B cell (primary cell): Measurements from ENCODE around the gene SLC7A5. TPM values are rescaled to one million over a fixed set of nuclear protein-coding genes. Genes with fewer than 3 reads are reported as not detected.

Experiments used
- ATAC-seq: fragments of 200-7000 bp; cut with Tn5 transposase; one replicate; pipeline ENCODE4 v1.10.0; 2021; ENCODE audit warnings: low read depth, mild to moderate bottlenecking, moderate number of reproducible peaks, moderate library complexity
- CTCF ChIA-PET: fragments of 350-600 bp; sonication (Branson Sonifier 250); formaldehyde crosslinking; loops from one replicate; lab custom pipeline; 2021; ENCODE audit warnings: antibody characterized with exemption, inconsistent platforms; lab: Charles Lee
- POLR2A ChIA-PET: fragments of 350-600 bp; sonication (Branson Sonifier 250); formaldehyde crosslinking; loops from one replicate; lab custom pipeline; 2021; ENCODE audit warnings: antibody characterized with exemption; lab: Charles Lee
- DNase-seq: peaks from one replicate; pipeline ENCODE4 v3.0.0; 2013
- H2AFZ ChIP-seq: 2 replicates; pipeline ENCODE4 v1.6.1; 2012; ENCODE audit warnings: mild to moderate bottlenecking, low read depth, low read length; ENCODE audit not compliant: insufficient read depth, poor library complexity, severe bottlenecking
- H3K27ac ChIP-seq, 2 donors: 1 replicate in 1 of 2; 2 replicates in 1 of 2; pipeline ENCODE4 v1.5.1; 2012 to 2013; ENCODE audit warnings: low read length in 2 of 2, mild to moderate bottlenecking in 2 of 2, moderate library complexity in 1 of 2
- H3K27me3 ChIP-seq, 4 experiments: fragments of 200-600 bp in 1 of 4; sonication (generic) in 1 of 4; replicated peaks in 1 of 4; 1 replicate in 2 of 4; 2 replicates in 2 of 4; pipeline versions ENCODE4 v1.6.1 to v1.7.0; 2013 to 2016; ENCODE audit warnings: low read length in 3 of 4, mild to moderate bottlenecking in 2 of 4, mixed read lengths in 1 of 4, moderate library complexity in 1 of 4; ENCODE audit not compliant: insufficient read depth in 4 of 4, control insufficient read depth in 3 of 4; ENCODE audit errors: control extremely low read depth in 1 of 4
- H3K36me3 ChIP-seq, 2 experiments: replicated peaks in 1 of 2; 1 replicate in 1 of 2; 2 replicates in 1 of 2; pipeline versions ENCODE4 v1.6.1 to v1.7.1; 2013; ENCODE audit warnings: low read length in 1 of 2; ENCODE audit not compliant: insufficient read depth in 2 of 2, control insufficient read depth in 1 of 2; ENCODE audit errors: control extremely low read depth in 1 of 2, extremely low read depth in 1 of 2
- H3K4me1 ChIP-seq, 2 donors: fragments of 200-600 bp in 1 of 2; sonication (generic) in 1 of 2; 1 replicate in 1 of 2; 2 replicates in 1 of 2; pipeline versions ENCODE4 v1.5.1 to v1.6.1; 2013 to 2017; ENCODE audit warnings: low read length in 2 of 2; ENCODE audit not compliant: control insufficient read depth in 2 of 2, insufficient read depth in 2 of 2
- H3K4me2 ChIP-seq: replicated peaks from 2 replicates; pipeline ENCODE3; 2012; ENCODE audit warnings: mild to moderate bottlenecking, low read depth, low read length; ENCODE audit not compliant: poor library complexity, severe bottlenecking
- H3K4me3 ChIP-seq, 5 experiments: fragments of 200-600 bp in 1 of 5; sonication (generic) in 1 of 5; 1 replicate in 3 of 5; 2 replicates in 2 of 5; pipeline versions ENCODE4 v1.5.1 to v1.7.0; 2011 to 2016; ENCODE audit warnings: low read length in 4 of 5, mild to moderate bottlenecking in 4 of 5, low read depth in 2 of 5, control low read depth in 1 of 5, moderate library complexity in 1 of 5; ENCODE audit not compliant: insufficient read depth in 1 of 5; ENCODE audit errors: control extremely low read depth in 1 of 5, extremely low read depth in 1 of 5
- H3K79me2 ChIP-seq: fragments of 200-600 bp; sonication (generic); one replicate; pipeline ENCODE4 v1.6.0; 2016; ENCODE audit warnings: low read length; ENCODE audit not compliant: control insufficient read depth, insufficient read depth
- H3K9ac ChIP-seq: fragments of 200-600 bp; sonication (generic); 2 replicates; pipeline ENCODE4 v1.6.1; 2017; ENCODE audit warnings: mild to moderate bottlenecking, low read length, moderate library complexity
- H3K9me3 ChIP-seq, 3 donors: one replicate each; pipeline versions ENCODE4 v1.6.1 to v1.7.1; 2013; ENCODE audit warnings: low read length in 2 of 3; ENCODE audit not compliant: control insufficient read depth in 2 of 3, insufficient read depth in 1 of 3; ENCODE audit errors: control extremely low read depth in 1 of 3
- H4K20me1 ChIP-seq: 2 replicates; pipeline ENCODE4 v1.6.0; 2012; ENCODE audit warnings: mild to moderate bottlenecking, low read length; ENCODE audit not compliant: insufficient read depth, control insufficient read depth, poor library complexity, severe bottlenecking
- H3K27ac Mint-ChIP-seq: one replicate; pipeline ENCODE4 v1.8.0; 2021; ENCODE audit warnings: mixed read lengths
- H3K27me3 Mint-ChIP-seq: one replicate; pipeline ENCODE4 v1.8.0; 2021; ENCODE audit warnings: mixed read lengths
- H3K4me1 Mint-ChIP-seq: one replicate; pipeline ENCODE4 v1.8.0; 2021; ENCODE audit warnings: mixed read lengths
- H3K4me3 Mint-ChIP-seq: one replicate; pipeline ENCODE4 v1.8.0; 2021; ENCODE audit warnings: mixed read lengths
- H3K9me3 Mint-ChIP-seq: one replicate; pipeline ENCODE4 v1.8.0; 2022; ENCODE audit warnings: mixed read lengths; ENCODE audit not compliant: insufficient read depth
- CTCF ChIP-seq: fragments of 200-600 bp; IDR thresholded peaks from one replicate; pipeline ENCODE4 v1.8.0; 2022; ENCODE audit warnings: antibody characterized with exemption, mild to moderate bottlenecking
- EZH2 ChIP-seq: IDR thresholded peaks from 2 replicates; pipeline ENCODE4 v1.6.1; 2012; ENCODE audit warnings: borderline replicate concordance, low read depth, mild to moderate bottlenecking, moderate library complexity, low read length; ENCODE audit not compliant: insufficient read depth, poor library complexity, severe bottlenecking
- WGBS: methylation state at CpG from one replicate; pipeline ENCODE4 v1.1.5; 2013; ENCODE audit warnings: missing lambda C conversion rate; ENCODE audit not compliant: insufficient coverage; 5-methylcytosine and 5-hydroxymethylcytosine counted together
- intact Hi-C: fragments of 100-400 bp; cut with micrococcal nuclease; formaldehyde crosslinking; loops from one replicate; pipeline ENCODE4 v1.10.0; 2022
- polyA plus RNA-seq: library from polyadenylated mRNA; depleted of rRNA; stranded (reverse); fragments of >200 nt; gene quantifications from 2 replicates; pipeline ENCODE4 v1.2.3, GENCODE V29; 2012
- total RNA-seq, 2 donors: library from RNA; stranded (reverse); fragments of 120-200 nt in 1 of 2; gene quantifications; 1 replicate in 1 of 2; 2 replicates in 1 of 2; pipeline versions ENCODE4 v1.2.3 to v1.2.4, GENCODE V29; 2013 to 2022

SLC7A5 gene
- total and polyA plus RNA-seq, 2 donors (not counting 1 experiment from before 2014, with no cell fraction given): 2.5 to 20.9 TPM

DNA sequence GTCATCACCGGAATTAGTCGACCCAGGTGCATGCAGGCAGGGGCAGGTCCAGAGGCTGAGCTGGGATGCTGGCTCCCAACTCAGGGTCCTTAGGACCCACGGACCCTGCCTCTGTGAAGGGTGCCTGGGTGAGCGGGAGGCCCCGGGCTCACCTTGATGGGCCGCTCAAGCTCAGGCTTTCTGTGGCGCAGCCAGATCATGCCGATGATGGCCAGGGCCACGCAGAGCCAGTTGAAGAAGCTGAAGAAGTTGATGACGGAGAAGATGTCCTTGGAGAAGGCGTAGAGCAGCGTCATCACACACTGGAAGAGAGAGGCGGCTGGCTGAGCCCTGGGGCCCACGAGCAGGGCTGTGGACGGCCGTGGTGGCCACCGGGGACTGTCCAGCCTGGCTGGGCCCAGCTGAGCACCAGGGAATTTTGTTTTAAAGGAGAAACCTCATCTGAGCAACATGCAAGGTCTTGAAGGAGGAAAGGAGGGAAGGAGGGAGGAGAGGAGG is 32.9 kb downstream of the SLC7A5 start:
- Histone ChIP-seq H3K4me2 (no peak overlapping the region), H3K27me3 (no peaks in the 10 kb centered on the region), H3K4me3 (no peak overlapping the region), H3K9ac (no peak overlapping the region), H3K4me1 (peaks cover 3 to 21% of the 10 kb centered on the region in 2 donors), H4K20me1 (no peaks in the 10 kb centered on the region), H3K9me3 (no peaks in the 10 kb centered on the region), H3K36me3 (peaks cover 0 to 20% of the 10 kb centered on the region in 2 experiments), H3K79me2 (peaks cover under 1% of the 10 kb centered on the region), H3K27ac (no peak overlapping the region), H2AFZ (no peak overlapping the region)
- CTCF ChIA-PET: interaction anchor here (1.0 to 2.2 kb wide), 4 partner anchors 9 to 58 kb away, joined by 3 to 12 read pairs (median 4); no protein-coding TSS in a partner anchor
- Mint-ChIP-seq H3K27ac (no peak overlapping the region), H3K4me3 (no peak overlapping the region), H3K4me1 (peaks cover 9% of the 10 kb centered on the region), H3K27me3 (no peaks in the 10 kb centered on the region), H3K9me3 (no peaks in the 10 kb centered on the region)
- 97% methylated on average over 17 of the region's 17 CpGs for WGBS
- POLR2A ChIA-PET: interaction anchor here (0.6 kb wide), 1 partner anchor 59 kb away, joined by 7 read pairs; no protein-coding TSS in a partner anchor
- ATAC-seq (no peak), DNase-seq (no peak)
- no peak for TF ChIP-seq CTCF
- TF ChIP-seq EZH2: no peak
- intact Hi-C loops: no loop called here

DNA sequence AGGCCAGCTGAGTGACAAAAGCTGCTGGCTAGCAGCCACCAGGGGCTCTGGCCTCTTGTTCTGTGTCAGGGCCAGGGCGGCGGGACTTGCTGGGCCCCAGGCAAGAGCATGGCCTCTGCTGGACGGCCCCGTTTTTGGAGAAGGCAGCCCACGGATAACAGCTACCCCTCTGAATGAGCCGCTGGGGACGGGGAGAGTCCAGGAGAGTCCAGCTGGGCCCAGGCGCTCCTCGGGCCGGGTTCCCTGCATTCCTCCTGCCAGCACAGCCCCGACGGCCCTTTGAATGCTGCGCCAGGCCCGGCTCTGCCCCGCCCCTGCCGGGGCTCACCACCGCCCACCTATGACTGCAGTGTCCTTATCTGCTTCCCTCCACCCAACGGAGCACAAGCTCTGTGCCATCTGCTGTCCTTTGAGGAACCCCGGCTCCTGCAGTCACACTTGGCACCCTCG is 33.4 kb downstream of the SLC7A5 start:
- WGBS: 98% methylated on average over 20 of the region's 20 CpGs
- H3K4me3 ChIP-seq: no peak overlapping the region
- H3K27me3 ChIP-seq: no peaks in the 10 kb centered on the region
- H3K36me3 ChIP-seq: peaks cover 0 to 20% of the 10 kb centered on the region in 2 experiments
- ATAC-seq (no peak), DNase-seq (no peak)
- H3K4me1 ChIP-seq: peaks cover 3 to 21% of the 10 kb centered on the region in 2 donors
- no peaks in the 10 kb centered on the region for H3K9me3 ChIP-seq
- no peak overlapping the region for H2AFZ ChIP-seq
- TF ChIP-seq CTCF: no peak
- TF ChIP-seq EZH2: no peak
- no peak overlapping the region for H3K27ac ChIP-seq
- POLR2A ChIA-PET: interaction anchor here (0.6 kb wide), 1 partner anchor 59 kb away, joined by 7 read pairs; no protein-coding TSS in a partner anchor
- CTCF ChIA-PET: interaction anchor here (0.9 to 1.4 kb wide), 5 partner anchors 9 to 57 kb away, joined by 3 to 8 read pairs (median 4); no protein-coding TSS in a partner anchor
- no peak overlapping the region for H3K9ac ChIP-seq
- Mint-ChIP-seq H3K27me3 (no peaks in the 10 kb centered on the region), H3K4me3 (no peak overlapping the region), H3K27ac (no peak overlapping the region), H3K9me3 (no peaks in the 10 kb centered on the region), H3K4me1 (peaks cover 9% of the 10 kb centered on the region)
- intact Hi-C loops: no loop called here
- H4K20me1 ChIP-seq: no peaks in the 10 kb centered on the region
- no peak overlapping the region for H3K4me2 ChIP-seq
- no peaks in the 10 kb centered on the region for H3K79me2 ChIP-seq
